ENCODE measurements around the gene DPPA3. TPM values are rescaled to one million over a fixed set of nuclear protein-coding genes. Genes with fewer than 3 reads are reported as not detected.
"Not testable (repeated sequence)": the region's sequence is repeated elsewhere in the genome, so short reads cannot be mapped to it uniquely, and the experiment has no call there.

DPPA3 gene
- total and polyA plus RNA-seq, 8 donors: not detected

DNA sequence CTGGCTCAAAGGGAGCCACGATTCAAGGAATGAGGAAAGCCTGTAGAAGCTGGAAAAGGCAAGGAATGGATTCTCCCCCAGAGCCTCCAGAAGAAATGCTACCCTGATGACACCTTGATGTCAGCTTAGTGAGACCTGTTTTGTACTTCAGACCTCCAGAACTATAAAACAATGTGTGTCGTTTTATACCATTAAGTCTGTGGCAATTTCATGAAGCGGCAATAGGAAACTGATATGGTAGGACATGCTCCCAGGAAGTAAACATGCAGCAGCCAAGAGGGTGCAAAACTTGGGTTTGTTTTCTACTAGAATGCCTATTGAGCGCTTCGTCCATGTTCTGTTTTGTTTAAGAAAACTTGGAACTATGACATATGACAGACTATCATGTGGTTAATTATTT is 43.1 kb upstream of the DPPA3 start:
- Histone ChIP-seq H3K4me1 (no peaks in the 10 kb centered on the region), H3K27ac (no peak overlapping the region), H3K27me3 (no peaks in the 10 kb centered on the region), H3K9me3 (no peaks in the 10 kb centered on the region), H3K36me3 (no peaks in the 10 kb centered on the region), H3K4me3 (no peak overlapping the region)
- no peak for DNase-seq
- TF ChIP-seq POLR2A (IDR thresholded peaks at IDR 0.05) (no peak), EP300 (IDR thresholded peaks at IDR 0.05) (no peak), POLR2AphosphoS5 (IDR thresholded peaks at IDR 0.05) (no peak)
- TF ChIP-seq, protein P1, sequence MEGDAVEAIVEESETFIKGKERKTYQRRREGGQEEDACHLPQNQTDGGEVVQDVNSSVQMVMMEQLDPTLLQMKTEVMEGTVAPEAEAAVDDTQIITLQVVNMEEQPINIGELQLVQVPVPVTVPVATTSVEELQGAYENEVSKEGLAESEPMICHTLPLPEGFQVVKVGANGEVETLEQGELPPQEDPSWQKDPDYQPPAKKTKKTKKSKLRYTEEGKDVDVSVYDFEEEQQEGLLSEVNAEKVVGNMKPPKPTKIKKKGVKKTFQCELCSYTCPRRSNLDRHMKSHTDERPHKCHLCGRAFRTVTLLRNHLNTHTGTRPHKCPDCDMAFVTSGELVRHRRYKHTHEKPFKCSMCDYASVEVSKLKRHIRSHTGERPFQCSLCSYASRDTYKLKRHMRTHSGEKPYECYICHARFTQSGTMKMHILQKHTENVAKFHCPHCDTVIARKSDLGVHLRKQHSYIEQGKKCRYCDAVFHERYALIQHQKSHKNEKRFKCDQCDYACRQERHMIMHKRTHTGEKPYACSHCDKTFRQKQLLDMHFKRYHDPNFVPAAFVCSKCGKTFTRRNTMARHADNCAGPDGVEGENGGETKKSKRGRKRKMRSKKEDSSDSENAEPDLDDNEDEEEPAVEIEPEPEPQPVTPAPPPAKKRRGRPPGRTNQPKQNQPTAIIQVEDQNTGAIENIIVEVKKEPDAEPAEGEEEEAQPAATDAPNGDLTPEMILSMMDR (IDR thresholded peaks at IDR 0.05): no peak
- intact Hi-C loops (cut with DNase I; ENCODE audit: low total_unique reads): no loop called here
- 71 to 82% (median 80%) methylated on average over 5 of the region's 5 CpGs for WGBS, 5 donors

DNA sequence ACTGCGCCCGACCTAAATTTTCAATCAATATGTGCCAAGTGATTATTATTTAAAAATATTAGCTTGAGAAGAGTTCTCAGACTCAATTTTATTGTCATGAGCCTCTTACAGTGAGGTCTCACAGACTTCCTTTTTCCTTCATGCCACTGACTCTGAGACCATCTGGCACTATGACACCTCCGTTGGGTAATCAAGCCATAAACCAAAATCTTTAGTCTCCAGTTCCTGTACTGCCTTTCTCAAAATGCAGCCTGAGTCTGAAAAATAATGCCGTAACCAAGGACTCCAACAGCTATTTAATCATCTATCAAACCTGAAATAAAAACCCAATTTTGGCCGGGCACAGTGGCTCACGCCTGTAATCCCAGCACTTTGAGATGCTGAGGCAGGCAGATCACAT is 35.8 kb upstream of the DPPA3 start:
- H3K4me3 ChIP-seq; H3K27ac ChIP-seq; H3K27me3 ChIP-seq; DNase-seq; H3K9me3 ChIP-seq; H3K4me1 ChIP-seq; H3K36me3 ChIP-seq; intact Hi-C loops (cut with DNase I; ENCODE audit: low total_unique reads): not testable (repeated sequence)
- 60 to 78% (median 74%) methylated on average over 6 of the region's 6 CpGs for WGBS, 5 donors

DNA sequence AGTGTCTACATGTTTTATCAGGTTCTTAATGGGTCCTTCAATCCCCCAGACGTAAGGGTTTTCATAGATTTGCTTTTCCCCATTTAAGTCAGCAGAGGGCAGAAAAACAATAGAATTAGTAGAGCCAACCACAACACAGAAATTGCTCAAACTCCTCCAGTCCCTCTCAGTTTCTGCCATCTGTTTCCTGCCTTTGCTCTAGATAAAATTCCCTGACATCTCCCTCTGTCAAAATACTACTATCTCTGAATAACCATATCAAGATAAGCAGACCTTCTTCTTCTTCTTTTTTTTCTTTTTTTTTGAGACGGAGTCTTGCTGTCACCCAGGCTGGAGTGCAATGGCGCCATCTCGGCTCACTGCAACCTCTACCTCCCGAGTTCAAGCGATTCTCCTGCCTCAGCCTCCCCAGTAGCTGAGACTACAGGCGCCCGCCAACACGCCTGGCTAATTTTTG is 33.8 kb upstream of the DPPA3 start:
- H3K27ac ChIP-seq; H3K27me3 ChIP-seq; H3K4me3 ChIP-seq; H3K9me3 ChIP-seq; intact Hi-C loops (cut with DNase I; ENCODE audit: low total_unique reads); H3K4me1 ChIP-seq; H3K36me3 ChIP-seq: not testable (repeated sequence)
- peak in 1 of 2 donors; percentile 59 for DNase-seq
- TF ChIP-seq, protein P1 (IDR thresholded peaks at IDR 0.05): peak in 3 of 7 experiments; percentile 12 to 35 (median 15)
- 53 to 58% (median 55%) methylated on average over 9 of the region's 9 CpGs for WGBS, 5 donors

DNA sequence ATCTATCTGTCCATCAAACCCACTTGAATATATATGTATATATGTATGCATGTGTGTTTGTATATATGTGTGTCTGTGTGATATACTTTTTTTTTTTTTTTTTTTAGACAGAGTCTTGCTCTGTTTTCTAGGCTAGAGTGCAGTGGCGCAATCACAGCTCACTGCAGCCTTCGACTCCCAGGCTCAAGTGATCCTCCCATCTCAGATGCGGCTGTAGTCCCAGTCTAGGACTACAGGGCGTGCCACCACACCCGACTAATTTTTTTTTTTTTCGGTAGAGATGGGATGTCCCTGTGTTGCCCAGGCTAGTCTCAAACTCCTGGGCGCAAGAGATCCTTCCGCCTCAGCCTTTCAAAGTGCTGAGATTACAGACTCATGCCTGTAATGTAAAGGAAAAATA is 32.5 kb upstream of the DPPA3 start:
- Histone ChIP-seq H3K4me1 (no peaks in the 10 kb centered on the region), H3K36me3 (no peaks in the 10 kb centered on the region), H3K27me3 (peaks cover 0 to 6% (median 0%) of the 10 kb centered on the region in 3 donors), H3K27ac (no peak overlapping the region), H3K9me3 (no peaks in the 10 kb centered on the region), H3K4me3 (no peak overlapping the region)
- no peak for TF ChIP-seq POLR2A (IDR thresholded peaks at IDR 0.05)
- TF ChIP-seq POLR2AphosphoS5 (IDR thresholded peaks at IDR 0.05): no peak
- TF ChIP-seq EP300 (IDR thresholded peaks at IDR 0.05): no peak
- TF ChIP-seq, protein P1 (IDR thresholded peaks at IDR 0.05): no peak
- WGBS, 5 donors: 63 to 77% (median 72%) methylated on average over 8 of the region's 8 CpGs
- DNase-seq: no peak
- intact Hi-C loops (cut with DNase I; ENCODE audit: low total_unique reads): no loop called here

DNA sequence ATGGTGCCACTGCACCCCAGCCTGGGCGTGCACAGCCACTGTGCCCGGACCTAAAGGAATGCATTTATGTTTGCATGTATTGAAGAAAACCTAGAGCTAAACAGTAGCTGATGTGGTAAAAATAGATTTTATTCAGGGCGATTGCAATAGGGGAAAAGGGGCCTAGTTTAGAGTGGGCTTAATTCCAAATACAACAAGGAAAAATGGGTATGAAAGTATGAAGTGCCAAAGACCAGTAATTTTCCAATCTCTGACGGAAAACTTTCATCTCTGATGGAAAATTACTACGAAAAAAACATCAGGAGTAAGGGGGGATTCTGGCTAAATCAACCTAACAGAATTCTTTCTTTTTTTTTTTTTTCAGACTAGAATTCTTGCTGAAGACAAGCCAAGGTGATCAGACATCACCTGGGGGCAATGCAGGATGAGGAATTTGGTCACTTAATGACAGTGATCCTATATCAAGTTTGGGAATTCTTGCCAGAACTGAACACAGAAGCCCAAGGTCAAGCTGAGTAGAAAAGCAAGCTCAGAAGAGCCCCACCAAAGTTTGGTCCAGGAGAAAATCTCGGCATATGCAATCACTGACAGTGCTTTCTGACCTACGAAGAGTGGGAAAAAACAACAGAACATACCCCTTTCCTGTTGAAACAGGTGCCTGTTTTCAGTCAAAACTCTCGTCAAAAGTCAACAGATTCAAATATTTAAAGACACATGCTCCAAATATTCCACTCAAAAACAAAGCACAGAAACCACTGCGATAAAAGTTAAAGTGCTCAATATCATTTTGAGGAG is 31.8 kb upstream of the DPPA3 start:
- Histone ChIP-seq H3K4me3 (no peak overlapping the region), H3K36me3 (no peaks in the 10 kb centered on the region), H3K27me3 (peaks cover 0 to 6% (median 0%) of the 10 kb centered on the region in 3 donors), H3K9me3 (no peaks in the 10 kb centered on the region), H3K27ac (no peak overlapping the region), H3K4me1 (no peaks in the 10 kb centered on the region)
- intact Hi-C loops (cut with DNase I; ENCODE audit: low total_unique reads): no loop called here
- DNase-seq: no peak
- WGBS, 5 donors: 47 to 57% (median 54%) methylated on average over 9 of the region's 9 CpGs
- TF ChIP-seq POLR2AphosphoS5 (IDR thresholded peaks at IDR 0.05): no peak
- TF ChIP-seq, protein P1 (IDR thresholded peaks at IDR 0.05): no peak
- TF ChIP-seq EP300 (IDR thresholded peaks at IDR 0.05): no peak
- no peak for TF ChIP-seq POLR2A (IDR thresholded peaks at IDR 0.05)
